NCI-H446 (cell line): Measurements from ENCODE around the gene CSRP1.
"Not testable (repeated sequence)": the region's sequence is repeated elsewhere in the genome, so short reads cannot be mapped to it uniquely, and the experiment has no call there.

Experiments used
- DNase-seq, 2 experiments: peaks; one replicate each; lab custom pipeline; 2025; lab: John Stamatoyannopoulos, UW

The CSRP1 gene

GRCh38 chr1:201506557-201507359 lies at the start of gene CSRP1:
CSRP1 (minus strand) TSS chr1:201507123; CDS start chr1:201496303, 10,820 bp downstream.
- peak in 1 of 2 experiments; percentile 47 for DNase-seq

DNA sequence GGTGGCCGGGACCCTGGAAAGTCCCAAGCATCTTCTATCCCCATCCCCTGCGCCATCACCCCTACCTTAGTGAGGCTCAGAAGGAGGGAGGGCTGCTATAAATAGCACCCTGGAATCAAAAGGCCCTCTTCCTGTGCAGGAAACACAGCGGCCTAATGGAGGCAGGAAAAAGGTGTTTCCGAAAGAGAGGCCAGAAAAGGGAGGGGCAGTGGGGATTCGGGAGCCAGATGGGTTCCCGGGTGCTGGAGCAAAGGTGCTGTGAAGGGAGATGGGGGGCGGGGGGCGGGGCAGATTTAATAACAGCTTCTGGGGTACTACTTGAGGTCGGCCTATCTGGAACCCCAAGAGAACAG lies 48.6 kb upstream of the CSRP1 start:
- no peak for DNase-seq

GRCh38 chr1:201554789-201555592 lies 48.1 kb upstream of the CSRP1 start:
- no peak for DNase-seq

DNA sequence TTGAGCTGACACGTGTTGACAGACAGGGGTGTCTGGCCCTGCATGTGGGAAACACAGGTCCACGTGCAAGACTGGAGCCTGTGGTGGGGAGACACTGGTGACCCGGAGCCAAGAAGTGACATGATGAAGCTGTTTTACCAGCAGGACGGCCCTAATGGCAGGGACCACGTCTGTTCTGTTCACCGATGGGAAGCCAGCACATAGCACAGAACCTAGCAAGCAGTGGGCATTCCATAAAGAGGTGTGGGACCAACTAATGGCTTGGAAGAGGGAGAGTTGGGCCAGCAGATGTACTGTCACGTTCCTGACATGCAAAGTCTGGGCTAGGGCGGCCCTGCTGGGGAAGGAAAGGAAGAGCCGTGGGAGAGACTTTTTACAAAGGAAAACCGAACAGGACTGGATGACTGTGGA lies 47.3 kb upstream of the CSRP1 start:
- DNase-seq: no peak

DNA sequence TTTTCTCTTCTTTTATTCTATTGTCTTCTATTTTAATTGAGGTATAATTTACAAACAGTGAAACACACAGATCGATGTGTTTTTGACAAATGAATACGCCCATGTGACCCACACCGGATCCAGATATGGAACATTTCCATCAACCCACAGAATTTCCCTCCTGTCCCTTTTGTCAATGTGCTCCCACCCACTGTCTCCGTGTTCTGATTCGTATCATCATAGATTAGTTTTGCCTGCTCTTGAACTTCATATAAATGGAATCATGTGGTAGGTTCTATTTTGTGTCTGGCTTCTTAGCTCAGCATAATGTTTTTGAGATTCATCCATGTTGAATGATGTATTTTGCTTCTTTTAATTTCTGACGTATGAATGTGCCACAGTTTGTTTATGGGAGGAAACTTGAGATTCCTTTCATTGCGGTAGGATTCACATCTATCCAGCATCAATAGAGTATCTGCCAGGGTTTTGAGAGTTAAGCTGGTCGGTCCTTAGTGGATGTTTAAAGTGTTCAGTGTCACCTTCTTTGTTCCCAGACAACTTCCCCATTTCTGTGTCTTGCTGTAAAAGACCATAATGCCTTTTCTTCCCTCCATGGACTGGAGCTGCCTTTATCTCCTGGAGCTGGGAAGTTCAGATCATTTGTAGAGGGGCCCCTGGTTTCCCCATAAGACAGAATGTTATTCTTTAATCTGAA lies 46.7 kb upstream of the CSRP1 start:
- no peak for DNase-seq

- DNase-seq: peak; percentile 71 to 91
These were observed 46.0 kb upstream of the CSRP1 start for GRCh38 chr1:201552941-201553351.

DNA sequence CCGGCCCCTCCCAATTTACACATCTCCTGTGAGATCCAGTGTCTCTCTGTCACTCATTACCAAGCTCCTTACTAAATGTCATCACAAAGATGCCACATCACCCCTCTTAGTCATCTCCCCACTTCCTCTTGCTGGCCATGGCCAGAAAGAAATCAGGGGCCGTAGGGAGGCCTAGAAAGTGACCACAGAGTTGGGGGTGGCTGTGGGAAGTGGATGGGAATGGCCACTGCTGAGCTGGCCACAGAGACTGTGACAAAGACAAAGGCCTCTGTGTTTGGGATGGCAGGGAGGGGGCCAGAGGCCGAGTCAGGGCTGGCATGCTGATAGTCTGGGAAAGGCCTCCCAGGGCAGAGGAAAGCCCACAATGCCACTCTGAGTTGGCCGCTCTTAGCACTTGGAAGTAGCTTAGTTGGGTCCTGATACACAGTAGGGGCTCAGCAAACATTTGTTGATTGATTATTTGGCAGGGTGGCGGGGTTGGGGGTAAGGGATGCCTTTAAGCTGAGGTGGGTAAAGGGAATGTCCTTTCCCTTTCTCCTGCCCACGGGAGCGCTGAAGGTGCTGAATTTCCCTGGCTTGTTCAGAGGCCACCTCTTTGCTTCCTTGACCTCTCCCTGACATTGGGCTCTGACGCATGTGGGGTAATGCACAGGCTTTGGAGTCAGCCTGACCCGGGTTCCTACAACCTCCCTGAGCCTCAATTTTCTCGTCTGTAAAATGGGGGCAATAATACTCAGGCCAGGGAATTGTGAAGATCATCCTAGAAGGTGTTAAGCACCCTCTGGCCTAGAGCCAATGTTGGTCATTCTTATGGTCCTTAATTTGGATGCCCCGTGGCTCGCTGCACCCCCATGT lies 45.2 kb upstream of the CSRP1 start:
- no peak for DNase-seq

- no peak for DNase-seq
These were observed 44.2 kb upstream of the CSRP1 start for GRCh38 chr1:201551096-201551495.

DNA sequence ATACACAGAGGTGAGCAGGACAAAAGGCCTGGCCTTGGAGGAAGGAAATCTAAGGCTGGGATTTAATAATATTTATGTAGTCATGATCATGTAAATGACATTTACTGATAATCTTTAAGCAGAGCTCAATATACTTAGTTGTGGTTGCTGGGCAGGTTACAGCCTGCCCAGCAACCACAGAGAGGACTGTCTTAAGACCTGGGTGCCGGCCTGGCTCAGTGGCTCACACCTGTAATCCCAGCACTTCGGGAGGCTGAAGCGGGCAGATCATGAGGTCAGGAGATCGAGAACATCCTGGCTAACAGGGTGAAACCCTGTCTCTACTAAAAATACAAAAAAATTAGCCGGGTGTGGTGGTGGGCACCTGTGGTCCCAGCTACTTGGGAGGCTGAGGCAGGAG lies 42.6 kb upstream of the CSRP1 start:
- DNase-seq: not testable (repeated sequence)

DNA sequence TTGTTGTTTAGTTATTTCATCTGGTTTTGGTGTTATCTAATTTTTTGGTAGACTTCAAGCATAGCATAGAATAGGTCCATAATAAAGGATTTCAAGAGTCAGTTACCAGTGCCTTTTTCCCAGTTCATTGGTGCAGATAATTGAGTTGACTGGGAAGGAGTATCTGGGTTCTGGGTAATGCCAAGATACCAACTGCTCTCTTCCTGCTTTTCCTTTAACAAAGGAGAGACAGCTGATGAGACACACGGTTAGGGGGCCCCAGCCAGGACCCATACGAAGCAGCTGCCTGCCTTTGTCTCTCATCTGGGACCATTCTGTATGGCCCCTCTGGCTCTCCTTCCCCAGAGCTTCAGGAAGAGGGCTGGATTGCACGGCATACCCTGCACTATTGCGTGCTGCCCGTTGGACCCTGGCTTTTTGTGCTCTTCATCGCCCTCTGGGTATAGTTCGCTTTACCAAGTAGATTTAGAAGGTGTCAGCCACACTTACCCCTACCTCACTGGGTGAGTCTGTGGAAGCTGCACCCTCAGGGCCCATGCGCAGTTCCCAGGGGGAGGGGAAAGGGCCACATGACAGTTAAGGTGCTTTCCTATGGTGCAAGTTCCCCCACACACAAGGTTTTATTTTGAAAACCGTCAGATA lies 39.0 kb upstream of the CSRP1 start:
- peak; percentile 71 to 75 for DNase-seq

GRCh38 chr1:201544710-201545109 lies 37.8 kb upstream of the CSRP1 start:
- DNase-seq: no peak

GRCh38 chr1:201543871-201544642 lies 37.1 kb upstream of the CSRP1 start:
- no peak for DNase-seq

GRCh38 chr1:201542309-201543035 lies 35.5 kb upstream of the CSRP1 start:
- DNase-seq: peak in 1 of 2 experiments; percentile 58

GRCh38 chr1:201540846-201541735 lies 34.2 kb upstream of the CSRP1 start:
- no peak for DNase-seq

DNA sequence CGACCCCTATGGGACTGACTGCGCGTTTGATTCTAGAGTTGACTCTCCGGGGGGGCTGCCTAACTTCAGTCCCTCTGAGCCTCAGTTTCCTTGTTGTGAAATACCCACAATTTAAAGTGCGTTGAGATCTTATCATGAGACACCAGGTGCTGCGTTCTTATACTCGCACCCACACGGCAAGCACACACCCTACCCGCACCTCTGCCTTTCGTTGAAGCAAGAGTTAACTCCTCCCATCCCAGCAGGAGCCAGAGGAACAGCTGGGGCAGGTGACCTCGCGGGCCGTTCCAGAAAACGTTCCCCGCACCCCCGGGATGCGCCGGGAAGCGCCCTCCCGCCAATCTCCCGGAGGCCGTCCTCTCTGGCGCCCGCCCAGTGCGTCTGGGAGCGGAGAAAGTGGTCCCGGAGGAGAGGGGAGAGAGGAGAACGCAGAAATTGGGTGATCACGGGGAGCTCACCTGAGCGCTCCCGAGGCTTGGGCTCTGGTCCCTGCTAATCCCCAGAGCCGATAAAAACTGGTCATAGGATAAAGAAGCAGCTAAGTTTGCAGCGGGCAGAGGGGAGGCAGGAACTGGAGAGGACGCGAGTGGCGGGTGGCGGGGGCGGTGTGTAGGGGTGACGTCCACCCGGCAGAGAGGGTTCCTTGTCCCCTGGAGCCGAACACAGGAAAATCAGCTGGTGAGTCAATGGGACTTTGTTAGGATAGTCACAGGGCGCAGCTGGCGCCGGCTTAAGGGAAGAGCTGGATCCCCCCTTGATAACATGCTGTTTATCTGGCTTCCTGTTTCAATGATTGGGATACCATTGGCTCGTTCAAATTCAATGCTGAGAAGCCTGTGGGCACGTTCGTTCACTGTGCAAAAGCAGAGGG lies 32.9 kb upstream of the CSRP1 start:
- DNase-seq: peak in 1 of 2 experiments; percentile 66

- peak; percentile 47 to 84 for DNase-seq
These were observed 32.0 kb upstream of the CSRP1 start, which contains the start of gene NAV1 for GRCh38 chr1:201538612-201539551. NAV1 (plus strand) TSS chr1:201539127; CDS start chr1:201622885, 83,758 bp downstream.
